ENCODE data around the gene MTHFSD.
"Not testable (repeated sequence)": the region's sequence is repeated elsewhere in the genome, so short reads cannot be mapped to it uniquely, and the experiment has no call there.

MTHFSD gene, protein sequence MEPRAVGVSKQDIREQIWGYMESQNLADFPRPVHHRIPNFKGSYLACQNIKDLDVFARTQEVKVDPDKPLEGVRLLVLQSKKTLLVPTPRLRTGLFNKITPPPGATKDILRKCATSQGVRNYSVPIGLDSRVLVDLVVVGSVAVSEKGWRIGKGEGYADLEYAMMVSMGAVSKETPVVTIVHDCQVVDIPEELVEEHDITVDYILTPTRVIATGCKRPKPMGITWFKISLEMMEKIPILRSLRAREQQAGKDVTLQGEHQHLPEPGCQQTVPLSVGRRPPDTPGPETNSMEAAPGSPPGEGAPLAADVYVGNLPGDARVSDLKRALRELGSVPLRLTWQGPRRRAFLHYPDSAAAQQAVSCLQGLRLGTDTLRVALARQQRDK

GRCh38 chr16:86554917-86555703 lies at the start of gene MTHFSD:
MTHFSD (minus strand) TSS chr16:86555235; CDS start chr16:86555184, 51 bp downstream.
- peak; percentile 92 for DNase-seq (ENCODE audit: low spot score)

- DNase-seq (ENCODE audit: low spot score): no peak
Measured at GRCh38 chr16:86604436-86605193, 49.6 kb upstream of the MTHFSD start.

DNA sequence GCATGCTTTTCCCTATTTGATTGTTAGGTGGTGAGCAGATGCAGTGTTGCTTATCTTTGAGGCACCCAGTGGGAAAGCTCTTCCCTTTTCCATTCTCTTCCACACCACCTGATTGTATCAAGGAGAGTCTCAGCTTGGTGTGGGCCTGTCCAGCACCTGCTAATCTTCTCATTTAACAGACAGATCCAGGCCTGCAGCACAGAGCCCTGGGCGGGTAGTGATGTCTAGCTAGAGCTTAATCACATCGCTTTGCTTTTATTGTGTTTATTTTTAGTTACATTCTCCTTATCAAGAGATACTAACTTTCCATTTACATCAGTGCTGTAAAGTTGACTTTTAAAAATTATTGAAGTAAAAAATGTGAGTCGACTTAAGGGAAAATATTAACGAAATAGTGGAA lies 47.5 kb upstream of the MTHFSD start:
- DNase-seq (ENCODE audit: low spot score): no peak

GRCh38 chr16:86601356-86601755 lies 46.3 kb upstream of the MTHFSD start:
- no peak for DNase-seq (ENCODE audit: low spot score)

- no peak for DNase-seq (ENCODE audit: low spot score)
Measured at GRCh38 chr16:86598607-86599565, 43.9 kb upstream of the MTHFSD start.

DNA sequence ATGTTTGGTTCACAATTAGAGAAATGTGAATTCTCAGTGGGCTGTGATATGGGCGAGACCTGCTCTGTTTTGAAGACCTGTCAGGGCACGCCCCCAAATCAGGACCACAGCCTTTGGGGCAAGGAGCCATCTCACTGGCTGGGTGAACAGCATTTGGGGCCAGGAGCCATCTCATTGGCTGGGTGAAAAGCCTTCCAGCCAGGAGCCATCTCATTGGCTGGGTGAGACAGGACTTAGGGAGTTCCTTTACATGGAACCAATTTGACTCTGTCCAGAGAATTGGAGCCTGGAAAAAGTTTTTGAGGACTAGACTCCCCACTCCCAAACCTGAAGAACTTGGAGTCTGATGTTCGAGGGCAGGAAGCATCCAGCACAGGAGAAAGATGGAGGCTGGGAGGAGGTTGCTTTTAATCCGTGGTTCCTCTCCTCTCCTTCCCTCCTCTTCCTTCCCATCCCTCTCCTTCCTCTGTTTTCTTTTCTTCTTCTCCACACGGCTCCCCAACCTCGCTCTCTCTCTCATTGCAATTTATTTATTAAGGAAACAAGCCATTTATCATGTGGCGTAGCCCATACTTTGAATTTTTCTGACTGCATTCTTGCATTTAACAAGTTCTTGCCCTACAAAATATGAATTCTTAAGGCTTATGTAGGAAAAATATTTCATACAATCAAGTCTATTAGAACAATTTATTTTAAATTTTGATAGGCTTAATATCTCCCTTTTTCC lies 43.0 kb upstream of the MTHFSD start:
- no peak for DNase-seq (ENCODE audit: low spot score)

DNA sequence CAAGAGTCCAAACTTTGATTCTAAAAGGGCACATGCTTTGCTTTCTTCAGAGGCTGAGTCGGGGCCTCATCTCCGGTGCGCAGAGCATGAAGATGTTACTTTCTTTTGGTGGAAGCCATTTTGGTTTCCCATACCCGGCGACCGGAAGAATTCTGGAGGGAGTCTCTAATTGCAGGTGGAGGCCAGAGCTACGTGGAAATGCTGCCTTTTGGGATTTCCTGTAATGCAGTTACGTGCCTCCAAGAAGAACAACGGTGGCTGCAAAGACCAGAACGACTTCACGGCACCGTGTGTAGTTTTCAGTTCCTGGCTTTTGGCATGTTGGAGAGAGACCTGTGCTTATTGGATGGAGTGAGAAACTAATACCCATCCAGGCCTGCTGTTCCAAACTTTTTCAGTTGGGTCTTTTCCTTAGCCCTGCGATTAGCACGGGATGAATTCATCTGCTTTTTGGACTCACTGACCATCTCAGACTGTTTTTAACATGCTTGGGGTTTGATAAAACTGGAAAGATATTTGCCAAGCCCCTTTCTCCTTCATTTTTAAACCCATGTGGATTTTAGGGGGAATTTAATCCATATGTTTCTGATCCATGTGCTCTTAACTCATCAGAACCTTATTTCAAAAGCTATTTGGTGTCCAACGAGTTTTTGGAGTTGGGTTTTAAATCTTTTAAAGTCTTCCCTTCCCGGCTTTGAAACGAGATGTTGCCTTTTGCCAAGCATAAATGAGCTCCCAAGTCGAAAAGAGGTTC lies 42.3 kb upstream of the MTHFSD start:
- no peak for DNase-seq (ENCODE audit: low spot score)

DNA sequence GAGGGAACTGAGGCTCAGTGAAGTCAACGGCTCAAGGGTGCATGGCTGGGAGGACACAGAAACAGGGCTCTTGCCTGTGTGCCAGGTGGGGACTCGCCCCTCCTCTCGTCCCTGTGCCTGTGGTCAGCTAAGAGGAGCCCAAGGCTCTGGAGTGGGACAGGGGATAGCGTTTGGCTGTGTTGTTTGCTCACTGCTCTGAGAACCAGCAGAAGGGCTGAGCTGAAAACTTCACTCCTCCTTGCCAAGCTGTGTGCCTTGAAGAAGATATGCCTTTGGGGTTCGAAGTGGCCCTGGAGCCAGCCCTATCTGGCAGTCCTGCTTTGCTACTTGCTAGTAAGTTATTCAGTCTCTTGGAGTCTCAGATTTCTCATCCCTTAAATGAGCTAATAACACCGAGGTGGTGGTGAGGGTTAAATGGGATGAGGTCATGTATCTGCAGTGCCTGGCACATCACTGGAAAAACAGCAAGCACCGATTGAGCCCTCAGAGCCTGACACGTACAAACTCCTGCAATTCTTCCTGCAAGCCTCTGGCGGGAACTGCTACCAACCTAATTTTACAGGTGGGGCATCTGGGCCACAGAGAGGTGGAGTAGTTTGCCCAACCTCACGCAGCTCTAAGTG lies 41.1 kb upstream of the MTHFSD start:
- no peak for DNase-seq (ENCODE audit: low spot score)

- DNase-seq (ENCODE audit: low spot score): no peak
Measured at GRCh38 chr16:86594721-86595120, 39.7 kb upstream of the MTHFSD start.

DNA sequence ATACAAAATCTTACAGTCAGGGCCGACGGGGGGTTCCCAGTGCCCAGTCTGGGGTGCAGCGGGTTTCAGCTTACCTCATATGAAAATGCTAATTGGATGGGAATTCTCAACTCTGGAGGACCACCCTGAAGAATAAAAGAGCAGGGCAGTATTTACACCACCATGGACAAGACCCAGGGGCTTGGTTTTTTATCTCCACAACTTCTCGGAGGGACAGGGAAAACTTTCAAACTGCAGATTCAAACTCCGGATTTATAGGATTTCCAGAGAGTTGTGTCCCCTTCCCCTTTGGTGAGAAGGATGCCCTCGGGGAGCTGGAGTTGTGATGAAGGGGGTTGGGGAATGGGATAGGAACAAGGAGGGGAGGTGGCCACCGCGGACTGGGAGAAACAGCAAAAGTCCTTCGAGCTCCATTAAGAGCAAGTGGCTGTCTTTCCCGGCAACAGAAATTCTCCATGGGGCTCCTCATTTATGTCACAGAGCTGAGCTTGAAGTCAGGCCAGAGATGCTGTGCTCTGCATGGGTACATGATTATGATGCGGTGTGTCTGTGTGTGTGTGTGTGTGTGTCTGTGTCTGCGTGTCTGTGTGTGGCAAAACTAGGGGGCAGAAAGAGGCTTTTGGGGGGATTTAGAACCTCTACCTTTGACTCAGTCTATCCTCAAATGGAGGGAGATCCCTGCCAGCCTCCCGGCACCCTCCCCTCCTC lies 39.0 kb upstream of the MTHFSD start:
- DNase-seq (ENCODE audit: low spot score): no peak

DNA sequence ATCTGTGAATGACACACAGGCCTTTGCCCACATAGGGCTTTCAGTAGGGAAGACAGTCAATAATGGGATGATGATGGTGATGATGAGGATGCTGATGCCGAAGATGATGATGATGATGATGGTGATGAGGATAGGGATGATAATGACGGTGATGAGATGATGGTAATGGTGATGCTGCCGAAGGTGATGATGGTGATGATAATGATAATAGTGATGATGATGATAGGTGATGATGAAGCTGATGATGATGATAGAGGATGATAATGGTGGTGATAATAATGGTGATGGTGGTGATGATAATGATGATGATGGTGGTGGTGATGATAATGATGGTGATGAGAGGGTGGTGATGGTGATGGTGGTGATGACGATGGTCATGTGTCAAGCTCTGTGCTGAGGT lies 36.2 kb upstream of the MTHFSD start:
- no peak for DNase-seq (ENCODE audit: low spot score)

DNA sequence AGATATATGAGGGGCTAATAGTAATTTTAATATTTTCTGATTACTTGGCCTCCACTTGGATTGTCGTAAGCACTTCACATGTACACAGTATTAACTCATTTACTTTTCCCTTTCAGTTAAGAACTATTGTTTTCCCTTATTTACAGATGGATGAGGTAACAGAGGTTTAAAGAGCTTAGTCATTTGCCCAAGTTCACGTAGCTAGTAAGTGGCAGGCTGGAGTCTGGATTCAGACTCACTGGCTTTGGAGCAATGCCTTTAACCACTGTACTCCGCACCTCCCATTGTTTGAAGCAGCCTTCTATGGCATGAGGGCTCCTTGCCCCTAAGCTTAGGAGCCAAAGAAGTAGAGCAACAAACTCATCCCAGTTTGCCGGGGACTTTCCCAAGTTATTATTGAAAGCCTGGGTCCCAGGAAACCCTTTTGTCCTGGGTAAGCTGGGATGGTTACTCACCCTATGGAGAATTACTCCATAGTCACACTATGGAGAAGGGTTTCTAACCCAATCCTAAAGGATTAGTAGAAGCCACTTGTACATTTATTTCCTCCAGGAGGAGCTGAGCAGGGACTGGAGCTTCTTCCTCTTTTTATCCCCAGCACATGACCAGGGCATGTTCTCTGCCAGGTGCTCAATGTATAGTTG lies 35.6 kb upstream of the MTHFSD start:
- no peak for DNase-seq (ENCODE audit: low spot score)

DNA sequence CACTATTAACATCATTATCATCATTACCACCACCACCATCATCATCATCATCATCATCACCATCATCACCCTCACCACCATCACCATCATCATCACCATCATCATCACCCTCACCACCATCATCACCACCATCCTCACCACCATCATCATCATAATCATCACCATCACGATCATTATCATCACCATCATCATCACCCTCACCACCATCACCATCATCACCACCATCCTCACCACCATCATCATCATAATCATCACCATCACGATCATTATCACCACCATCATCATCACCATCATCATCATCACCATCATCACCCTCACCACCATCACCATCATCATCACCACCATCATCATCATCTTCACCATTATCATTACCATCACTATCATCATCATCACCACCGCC lies 32.9 kb upstream of the MTHFSD start:
- DNase-seq (ENCODE audit: low spot score): not testable (repeated sequence)

GRCh38 chr16:86587487-86587886 lies 32.5 kb upstream of the MTHFSD start:
- DNase-seq (ENCODE audit: low spot score): no peak

DNA sequence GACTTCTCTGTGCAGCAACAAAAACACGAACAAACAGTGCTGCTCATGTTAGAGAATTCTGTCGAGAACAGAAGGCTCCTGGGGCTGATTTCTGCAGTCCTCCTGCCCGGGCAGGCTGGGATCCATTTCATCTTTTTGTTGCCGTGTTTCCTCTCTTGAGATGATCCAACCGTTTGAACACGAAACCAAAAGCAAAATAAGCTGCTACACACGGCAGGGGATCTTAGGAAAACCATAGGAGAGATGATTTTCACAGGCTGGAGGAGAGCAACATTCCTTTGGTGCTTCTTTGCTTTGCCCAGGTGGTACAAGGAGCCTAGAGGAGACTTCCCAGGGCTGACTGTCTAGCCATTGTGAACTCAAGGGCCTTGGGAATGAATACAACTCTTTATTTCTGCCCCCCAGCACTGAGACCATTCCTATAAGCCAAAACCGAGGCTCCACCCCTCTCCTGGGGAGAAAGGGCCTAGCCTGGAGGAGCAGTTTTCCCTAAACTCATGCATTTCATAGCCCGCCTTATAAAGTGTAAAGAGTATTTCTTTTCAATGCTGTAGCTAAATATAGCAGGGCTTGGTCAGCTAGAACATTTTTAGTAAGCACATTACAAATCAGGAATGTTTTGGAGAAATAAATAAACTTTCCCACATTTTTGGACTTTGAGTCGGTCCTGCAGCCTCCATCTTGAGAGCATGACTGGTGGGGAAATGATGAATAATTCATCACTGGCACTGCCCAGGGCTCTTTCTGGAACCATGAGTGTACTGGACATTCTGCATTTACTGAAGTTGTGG lies 31.0 kb upstream of the MTHFSD start:
- DNase-seq (ENCODE audit: low spot score): no peak

DNA sequence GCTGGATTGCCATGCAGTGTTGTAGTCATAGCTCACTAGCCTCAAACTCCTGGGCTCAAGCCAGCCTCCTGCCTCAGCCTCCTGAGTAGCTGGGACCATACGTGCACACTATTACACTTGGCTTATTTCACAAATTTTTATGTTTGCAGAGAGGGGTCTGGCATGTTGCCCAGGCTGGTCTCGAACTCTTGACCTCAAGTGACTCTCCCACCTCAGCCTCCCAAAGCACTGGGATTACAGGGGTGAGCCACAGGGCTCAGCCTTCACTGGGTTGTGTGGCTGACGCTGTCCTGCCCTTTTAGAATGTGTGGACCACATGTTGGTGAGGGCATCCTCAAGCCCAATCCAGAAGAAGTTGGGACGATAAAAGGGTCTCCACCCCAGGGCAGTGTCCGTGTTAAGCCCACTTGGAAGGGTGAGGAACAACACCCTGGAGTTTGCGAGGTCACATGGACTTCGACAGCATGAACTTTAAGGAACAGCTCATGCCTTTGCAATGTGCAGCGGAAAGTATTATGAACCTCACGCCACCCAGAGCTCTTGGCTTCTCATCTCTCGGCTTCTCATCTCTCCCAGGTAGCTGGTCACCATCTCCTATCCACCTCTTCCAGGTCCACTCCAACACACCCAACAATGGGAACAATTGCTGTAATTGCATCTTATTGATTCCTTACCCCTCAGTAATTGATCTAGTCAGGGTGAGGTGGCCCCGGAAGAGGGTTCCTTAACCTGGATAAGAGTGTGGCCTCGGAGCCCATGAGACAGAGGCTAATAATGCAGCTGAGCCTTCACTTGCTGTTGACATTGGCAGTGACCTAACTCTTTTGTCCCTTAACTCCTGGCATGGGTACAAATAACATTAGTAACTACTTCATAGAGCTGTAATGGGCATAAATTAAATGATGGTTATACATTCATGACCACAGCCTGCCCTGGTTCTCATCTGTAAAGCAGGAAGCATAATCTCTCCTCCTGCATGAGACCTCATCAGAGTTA lies 30.0 kb upstream of the MTHFSD start:
- no peak for DNase-seq (ENCODE audit: low spot score)

Data from hematopoietic multipotent progenitor cell treated with erythropoietin and hydrocortisone succinate and interleukin-3 and kit ligand, for 17 days (in vitro differentiated cells).